GM18526 (cell line): ENCODE measurements around the gene LARGE1.

ENCODE experiments used
- POLR2A ChIP-seq: IDR thresholded peaks from 3 replicates; pipeline ENCODE4 v1.6.1; 2011; ENCODE audit not compliant: insufficient read length; ENCODE audit errors: extremely low read depth

LARGE1 gene

DNA sequence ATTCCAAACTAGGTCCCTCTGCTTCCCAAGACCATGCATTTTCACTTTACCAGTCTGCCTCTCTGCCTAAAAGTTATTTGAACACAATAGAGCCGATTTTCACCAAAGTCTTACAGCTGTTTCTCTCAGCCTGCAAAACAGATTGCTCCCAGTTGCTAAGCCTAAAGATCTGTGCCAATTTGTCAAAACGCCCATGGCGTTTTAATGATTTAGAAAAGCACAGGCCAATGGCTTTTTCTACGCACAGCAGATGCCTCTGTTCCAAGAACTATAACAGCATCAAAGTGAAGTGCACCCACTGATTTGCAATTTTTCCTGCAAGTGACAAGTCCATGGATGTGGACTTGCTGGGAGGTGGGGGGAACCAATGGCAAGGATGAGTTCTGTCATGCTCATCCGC, 688.2 kb downstream of the LARGE1 start:
- no peak for TF ChIP-seq POLR2A

DNA sequence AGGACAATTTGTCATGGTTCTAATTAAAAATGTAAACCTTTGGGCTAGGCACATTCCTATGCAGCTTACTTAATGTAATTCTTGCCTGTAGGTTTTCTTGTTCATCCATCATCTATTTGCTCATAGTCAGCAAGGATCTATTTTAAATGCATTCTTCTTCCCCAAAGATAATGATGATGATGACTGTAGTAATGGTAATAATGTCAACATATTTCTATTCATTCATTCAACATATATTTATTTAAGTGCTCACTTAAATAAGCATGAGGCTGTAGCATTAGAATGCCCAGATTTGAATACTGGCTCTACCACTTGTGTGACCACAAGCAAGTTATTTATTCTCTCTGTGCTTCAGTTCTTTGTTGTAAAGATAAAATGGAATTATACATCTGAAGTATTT, 692.5 kb downstream of the LARGE1 start:
- TF ChIP-seq POLR2A, result no peak

DNA sequence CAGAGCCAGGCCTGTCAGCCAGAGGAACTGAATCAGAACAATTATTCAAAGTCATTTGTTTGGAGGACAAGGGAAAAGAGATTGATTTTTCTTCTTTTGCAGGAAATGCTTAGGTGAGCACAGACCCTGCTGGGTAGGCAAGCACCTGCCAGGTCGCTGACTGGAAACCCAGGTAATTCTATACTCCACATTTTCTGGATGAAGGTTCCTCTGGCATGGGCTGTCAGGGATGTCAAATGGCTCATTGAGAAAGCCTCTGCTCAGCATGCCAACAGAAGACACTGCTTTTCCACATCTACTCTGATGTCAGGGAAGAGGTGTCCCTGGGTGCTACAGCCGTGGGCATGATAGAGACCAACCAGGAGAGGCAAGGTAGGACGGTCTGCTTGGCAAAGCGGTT, 695.4 kb downstream of the LARGE1 start:
- no peak for TF ChIP-seq POLR2A
